T follicular helper cell (primary cell): ENCODE measurements around the gene RXRA.

Source experiments
- DNase-seq: peaks from one replicate; pipeline ENCODE4 v3.0.0-alpha.2; 2020; ENCODE audit warnings: low read depth
- total RNA-seq, 2 experiments: gene quantifications; one replicate each; lab custom pipeline; 2026; lab: John Stamatoyannopoulos, UW

The RXRA gene
- total RNA-seq = 6.0 to 34.4 reads per million in 2 experiments

GRCh38 chr9:134325813-134326723, at the start of gene RXRA:
Gene RXRA (plus strand): TSS chr9:134326455. CDS start chr9:134326632, 177 bp downstream.
- DNase-seq = peak; percentile 57

GRCh38 chr9:134278286-134278685, 48.0 kb upstream of the RXRA start:
- no peak for DNase-seq

- no peak for DNase-seq
Measured at GRCh38 chr9:134278974-134279640, 47.1 kb upstream of the RXRA start.

GRCh38 chr9:134282138-134282650, 44.1 kb upstream of the RXRA start:
- no peak for DNase-seq

GRCh38 chr9:134283111-134283515, 43.1 kb upstream of the RXRA start:
- DNase-seq = no peak

- no peak for DNase-seq
Measured at GRCh38 chr9:134283692-134284265, 42.5 kb upstream of the RXRA start.

- no peak for DNase-seq
Measured at GRCh38 chr9:134284273-134284672, 42.0 kb upstream of the RXRA start.

GRCh38 chr9:134284741-134285140, 41.5 kb upstream of the RXRA start:
- no peak for DNase-seq

- DNase-seq = no peak
Measured at GRCh38 chr9:134285215-134285845, 40.9 kb upstream of the RXRA start.

- DNase-seq = no peak
Measured at GRCh38 chr9:134286471-134287245, 39.6 kb upstream of the RXRA start.

- DNase-seq = no peak
Measured at GRCh38 chr9:134287591-134288491, 38.4 kb upstream of the RXRA start.

- no peak for DNase-seq
Measured at GRCh38 chr9:134288746-134289145, 37.5 kb upstream of the RXRA start.

- no peak for DNase-seq
Measured at GRCh38 chr9:134289241-134289875, 36.9 kb upstream of the RXRA start.

GRCh38 chr9:134290603-134291451, 35.4 kb upstream of the RXRA start:
- no peak for DNase-seq

GRCh38 chr9:134291452-134291881, 34.8 kb upstream of the RXRA start:
- no peak for DNase-seq

GRCh38 chr9:134291961-134292871, 34.0 kb upstream of the RXRA start:
- no peak for DNase-seq

- no peak for DNase-seq
Measured at GRCh38 chr9:134293031-134293521, 33.2 kb upstream of the RXRA start.
